Hypothalamus (tissue), 51 donors: ENCODE results near the gene GRID1.

ENCODE experiments used
- DNase-seq, 51 donors: peaks; one replicate each; lab custom pipeline; 2025; lab: John Stamatoyannopoulos, UW

GRID1 gene

DNA sequence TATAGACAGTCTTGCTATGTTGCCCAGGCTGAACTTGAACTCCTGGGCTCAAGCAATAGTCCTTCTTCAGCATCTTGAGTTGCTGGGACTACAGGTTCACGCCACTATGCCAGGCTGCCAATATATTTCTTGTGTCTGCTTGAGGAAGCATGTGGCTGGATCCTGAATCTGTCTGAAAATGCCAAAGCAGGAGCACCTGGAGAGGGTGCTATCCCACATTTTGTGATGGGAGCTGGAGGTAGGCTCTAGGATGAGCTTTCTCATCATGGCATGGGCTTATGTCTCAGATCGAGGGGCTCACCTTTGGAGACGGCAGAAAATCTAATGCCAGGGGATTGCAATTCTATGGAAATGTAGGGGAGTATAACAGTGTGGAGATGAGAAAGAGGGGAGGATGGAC, 744.2 kb downstream of the GRID1 start:
- DNase-seq, result no peak

DNA sequence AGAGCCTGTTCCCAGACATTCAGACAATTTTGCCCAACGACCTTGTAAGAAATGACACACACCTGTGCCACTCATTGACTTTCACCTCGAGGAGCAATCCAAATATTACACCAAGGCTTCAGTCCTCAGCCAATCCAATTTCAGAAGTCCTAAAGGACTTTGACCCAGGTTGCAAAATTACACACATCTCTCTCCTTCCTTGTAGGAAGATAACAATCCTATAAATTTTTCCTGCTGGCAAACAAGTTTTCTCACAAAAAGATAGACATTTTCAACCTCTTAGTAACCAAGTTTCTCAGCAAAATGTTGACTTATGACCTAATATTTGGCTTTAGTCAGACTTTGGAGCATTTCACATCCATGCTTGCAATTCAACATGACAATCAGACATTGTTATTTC, 745.0 kb downstream of the GRID1 start:
- DNase-seq, result no peak

DNA sequence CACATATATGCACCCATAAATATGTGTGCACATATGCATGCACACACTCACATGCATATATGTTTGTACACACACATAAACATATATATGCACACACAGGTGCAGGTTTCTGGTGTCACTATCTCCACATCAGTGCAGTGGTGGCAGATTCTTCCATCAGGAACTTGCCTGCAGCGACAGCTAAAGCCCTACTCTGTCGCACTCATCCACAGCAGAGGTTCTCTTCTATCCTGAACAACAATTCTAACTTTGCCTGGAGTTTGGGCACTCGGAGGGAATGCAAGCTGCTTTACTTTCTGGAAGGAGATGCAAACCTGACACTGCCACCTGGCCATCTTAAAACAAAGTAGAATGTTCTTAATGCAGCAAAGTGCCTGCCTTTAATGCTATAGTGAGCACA, 745.8 kb downstream of the GRID1 start:
- no peak for DNase-seq

DNA sequence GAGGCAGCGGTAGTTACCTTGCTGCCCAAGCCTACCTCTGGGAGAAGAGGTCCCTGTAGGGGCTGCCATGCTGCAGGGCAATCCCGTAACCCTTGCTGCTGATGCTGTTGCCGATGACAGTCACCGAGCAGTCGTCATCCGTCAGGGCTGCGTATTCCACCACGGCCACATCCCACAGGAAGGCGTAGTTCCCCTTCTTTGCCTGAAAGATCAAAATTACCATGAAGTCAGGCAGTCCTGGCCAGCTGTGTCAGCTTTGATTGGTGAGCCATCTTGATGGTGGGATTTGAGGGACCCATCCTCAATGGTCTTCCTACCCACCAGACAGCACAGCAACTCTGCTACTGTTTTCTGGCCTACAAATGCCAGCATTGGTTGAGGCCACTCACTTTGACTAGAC, 746.8 kb downstream of the GRID1 start:
- no peak for DNase-seq

DNA sequence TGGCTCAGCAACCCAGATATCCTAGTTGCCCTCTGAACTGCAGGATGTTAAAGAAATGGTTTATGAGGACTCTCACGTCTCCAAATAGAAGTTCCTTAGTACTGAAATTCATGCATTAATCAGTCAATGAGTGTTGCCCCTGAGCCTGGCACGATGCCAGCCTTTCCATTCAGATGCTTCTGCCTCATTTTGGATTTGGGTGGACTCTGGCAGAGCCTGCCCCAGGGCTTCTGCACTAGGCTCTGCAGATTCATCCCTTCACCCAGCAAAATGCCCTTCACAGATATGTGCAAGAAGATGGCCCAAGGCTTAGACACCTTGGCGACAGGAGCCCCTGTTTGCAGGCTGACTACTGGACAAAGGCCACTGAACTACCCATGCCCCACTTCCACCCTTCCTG, 747.8 kb downstream of the GRID1 start:
- DNase-seq, result no peak

DNA sequence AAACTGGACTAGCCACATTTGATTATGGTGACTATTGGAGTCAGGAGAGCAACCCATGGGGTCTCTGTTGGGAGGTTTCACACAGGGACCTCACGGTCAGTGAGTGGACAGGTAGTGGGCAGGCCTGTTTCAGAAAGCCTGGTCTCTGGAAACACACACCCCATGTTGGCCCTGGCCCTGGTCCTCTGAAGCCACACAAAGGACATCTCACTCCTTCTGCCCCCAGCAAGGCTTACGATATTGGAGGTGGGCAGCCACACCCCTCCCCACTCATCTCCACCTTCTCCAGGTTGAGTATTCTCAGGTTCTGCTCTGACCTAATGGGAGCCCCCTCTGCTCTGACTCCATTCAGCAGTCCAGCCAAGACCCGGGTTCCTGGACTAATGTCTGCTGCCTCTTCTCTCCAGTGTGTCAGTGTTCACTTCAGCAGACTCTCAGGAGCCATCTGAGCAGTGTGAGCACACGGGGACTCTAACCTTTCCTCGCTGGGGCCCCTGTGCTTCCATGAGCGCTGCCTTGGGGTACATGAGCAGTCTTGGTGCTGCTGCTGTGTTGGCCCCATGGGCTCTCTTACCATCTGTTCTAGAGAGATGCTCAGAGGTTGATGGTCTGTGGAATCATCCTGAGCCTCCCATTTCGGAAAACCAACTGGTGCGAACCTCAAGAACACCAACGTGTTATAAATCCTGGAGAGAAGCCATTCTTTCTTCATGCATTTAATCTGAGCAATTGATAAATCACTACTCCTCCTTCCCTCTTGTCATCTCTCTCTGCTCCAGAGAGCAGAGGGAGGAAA, 748.6 kb downstream of the GRID1 start:
- DNase-seq, result no peak

DNA sequence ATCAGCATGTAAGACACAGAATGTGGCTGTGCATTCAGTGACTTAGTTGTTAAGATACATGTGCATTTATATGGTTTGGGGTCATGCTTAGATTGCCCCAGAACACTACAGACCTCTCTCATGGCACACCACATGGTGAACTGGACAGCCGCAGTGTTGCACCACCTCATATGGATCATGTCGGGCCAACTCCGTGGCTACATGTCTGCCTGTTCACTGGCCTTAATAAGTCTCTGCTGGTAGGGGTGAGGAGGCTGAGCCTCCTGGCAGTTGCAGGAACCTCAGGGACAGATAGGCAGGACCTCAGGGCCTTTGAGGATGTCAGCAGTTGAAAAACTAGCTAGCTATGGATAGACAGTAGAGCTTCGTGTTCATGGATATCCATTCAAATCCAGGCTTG, 751.0 kb downstream of the GRID1 start:
- DNase-seq, result no peak

DNA sequence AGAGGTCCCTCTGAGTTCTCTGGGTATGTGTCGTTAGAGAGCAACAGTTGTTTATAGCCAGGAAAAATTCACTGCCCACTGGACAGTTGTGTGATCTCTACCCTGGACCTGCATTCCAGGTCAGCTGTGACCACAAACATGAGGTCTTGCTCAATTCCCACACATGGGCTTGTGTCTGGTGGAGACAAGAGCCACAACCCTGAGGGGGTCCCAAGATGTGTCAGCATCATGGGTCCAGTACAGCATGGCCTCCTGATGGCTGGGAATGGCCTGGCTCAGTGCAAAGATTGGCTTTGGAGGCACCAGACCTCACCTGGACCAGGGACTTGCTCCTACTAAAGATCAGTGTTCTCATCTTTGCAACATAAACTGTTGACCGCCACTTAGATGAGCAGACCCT, 751.6 kb downstream of the GRID1 start:
- DNase-seq, result no peak

DNA sequence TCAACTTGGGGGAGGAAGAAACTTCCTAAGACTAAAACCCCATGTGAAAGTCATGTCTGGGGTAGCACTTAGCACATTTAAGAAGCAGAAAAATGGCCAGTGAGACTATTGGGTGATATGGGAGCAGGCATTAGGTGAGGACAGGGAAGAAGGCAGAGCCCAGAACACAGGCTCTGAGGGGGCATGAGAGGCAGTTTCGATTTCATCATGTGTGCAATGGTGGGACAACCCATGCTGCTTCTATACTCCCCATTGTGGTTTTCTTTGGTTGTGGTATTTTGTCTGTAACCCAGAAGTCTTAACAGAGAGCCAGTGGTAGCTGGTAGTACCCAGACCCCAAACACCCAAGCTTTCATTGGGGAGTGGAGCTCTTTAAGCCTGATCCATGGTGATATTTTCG, 752.0 kb downstream of the GRID1 start:
- no peak for DNase-seq

DNA sequence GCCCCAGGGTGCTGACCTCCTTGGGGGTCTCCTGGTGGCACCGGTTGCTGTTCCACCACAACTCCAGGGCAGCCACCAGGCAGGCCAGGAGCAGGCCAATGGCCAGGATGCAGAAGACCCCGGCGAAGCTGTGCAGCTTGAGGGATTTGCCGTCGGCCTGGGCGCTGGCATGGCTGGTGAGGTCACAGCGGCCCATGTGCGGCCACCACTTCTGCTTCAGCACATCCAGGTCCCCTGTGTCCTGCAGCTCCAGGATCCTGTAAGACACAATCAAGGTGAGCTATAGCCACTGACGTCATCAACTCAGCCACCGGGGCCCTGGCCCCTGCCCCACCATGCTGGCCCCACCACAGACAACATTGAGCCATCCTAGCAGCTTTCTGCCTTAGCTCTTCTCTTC, 753.2 kb downstream of the GRID1 start:
- no peak for DNase-seq

DNA sequence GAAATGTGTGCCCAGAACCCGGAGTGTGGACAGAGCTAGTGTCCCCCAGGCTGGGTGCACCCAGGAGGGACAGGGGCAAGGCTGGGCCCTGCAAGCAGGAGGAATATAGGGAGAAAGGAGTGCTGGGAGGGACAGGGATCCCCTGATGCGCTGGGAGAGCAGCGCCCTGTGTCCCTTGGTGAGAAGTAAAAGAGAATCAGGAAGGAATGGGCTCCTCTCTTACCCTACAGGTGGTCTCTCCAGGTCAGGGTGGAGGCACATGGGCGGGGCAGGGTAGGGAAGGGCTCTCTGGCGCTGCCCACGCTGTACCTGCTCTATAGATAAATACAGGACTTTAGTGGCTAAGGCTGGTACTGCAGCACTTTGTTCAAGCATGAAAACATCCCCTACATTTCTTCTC, 753.8 kb downstream of the GRID1 start:
- no peak for DNase-seq

DNA sequence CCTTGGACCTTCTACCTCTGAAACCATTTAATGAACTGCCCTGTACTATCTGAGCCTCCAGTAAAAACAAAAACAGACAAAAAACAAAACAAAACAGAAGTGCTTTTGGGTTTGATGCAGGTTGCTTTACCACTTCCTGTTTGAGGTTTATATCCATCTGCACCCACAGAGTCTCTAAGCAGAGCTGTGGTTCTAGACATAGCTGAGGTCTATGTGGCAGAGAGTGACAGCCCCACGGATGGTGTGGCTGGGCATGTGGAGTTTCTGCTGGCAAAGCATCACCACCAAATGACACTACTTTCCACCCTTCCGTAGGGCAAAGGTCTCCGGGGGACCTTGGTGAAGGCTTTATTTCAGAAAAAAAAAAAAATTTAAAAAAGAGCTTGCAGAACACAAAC, 754.2 kb downstream of the GRID1 start:
- DNase-seq, result no peak

DNA sequence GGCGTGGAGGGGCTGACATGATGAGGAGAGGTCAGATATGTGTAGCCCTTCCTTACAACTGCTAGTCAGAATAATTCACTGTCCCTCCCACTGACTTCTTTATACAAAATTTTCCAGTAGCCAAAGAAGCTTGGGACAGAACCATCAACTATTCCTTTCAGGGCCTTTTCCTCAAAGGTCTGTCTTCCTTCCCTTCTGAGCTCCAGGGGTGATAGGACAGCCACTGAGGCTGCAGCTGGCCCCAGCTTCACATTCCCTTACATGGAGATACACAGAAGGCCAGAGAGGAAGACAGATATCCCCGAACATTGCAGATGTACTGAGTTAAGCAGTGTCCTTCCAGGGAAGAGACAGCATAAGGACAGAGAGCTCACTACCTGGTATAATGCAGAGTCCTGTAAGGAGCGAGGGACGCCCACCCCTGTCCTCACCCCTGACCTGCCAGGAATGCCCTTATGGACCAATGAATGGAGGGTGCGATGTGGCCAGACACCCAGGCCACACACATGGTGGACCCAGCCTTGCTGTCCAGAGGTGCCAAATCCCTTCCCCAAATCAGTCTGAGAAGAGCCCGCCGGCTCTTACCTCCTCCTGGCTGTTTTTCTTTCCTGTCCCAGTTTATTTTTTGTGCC, 754.7 kb downstream of the GRID1 start:
- no peak for DNase-seq

DNA sequence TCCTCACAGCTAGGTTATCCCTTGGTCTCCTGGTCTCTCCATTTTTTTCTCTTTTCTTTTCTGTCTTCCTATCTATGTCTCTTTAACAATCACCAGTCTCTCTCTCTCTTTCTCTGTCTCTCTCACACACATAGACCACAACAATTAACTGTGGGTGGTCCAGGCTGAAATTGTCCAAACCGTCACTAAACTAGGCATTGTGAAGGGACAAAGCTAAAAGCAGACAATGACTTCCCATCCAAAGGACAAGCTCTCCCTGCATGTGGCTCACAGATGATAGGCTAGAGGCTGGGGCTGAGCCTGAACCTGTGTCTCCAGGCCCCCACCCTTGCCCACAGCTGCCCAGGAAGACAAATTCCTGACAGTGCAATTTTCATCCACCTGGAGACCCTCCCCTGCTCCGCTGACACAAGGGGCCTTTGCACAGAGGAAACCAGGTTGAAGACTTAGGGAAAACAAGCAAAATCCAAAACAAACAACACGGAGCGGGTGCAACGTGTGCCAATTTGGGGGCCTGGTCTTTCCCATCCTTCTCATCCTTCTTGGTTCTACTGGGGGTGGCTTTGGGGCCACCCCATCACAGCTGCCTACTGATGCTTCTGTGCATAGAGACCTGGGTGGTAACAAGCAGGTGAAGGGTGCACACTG, 755.4 kb downstream of the GRID1 start:
- DNase-seq, result no peak

DNA sequence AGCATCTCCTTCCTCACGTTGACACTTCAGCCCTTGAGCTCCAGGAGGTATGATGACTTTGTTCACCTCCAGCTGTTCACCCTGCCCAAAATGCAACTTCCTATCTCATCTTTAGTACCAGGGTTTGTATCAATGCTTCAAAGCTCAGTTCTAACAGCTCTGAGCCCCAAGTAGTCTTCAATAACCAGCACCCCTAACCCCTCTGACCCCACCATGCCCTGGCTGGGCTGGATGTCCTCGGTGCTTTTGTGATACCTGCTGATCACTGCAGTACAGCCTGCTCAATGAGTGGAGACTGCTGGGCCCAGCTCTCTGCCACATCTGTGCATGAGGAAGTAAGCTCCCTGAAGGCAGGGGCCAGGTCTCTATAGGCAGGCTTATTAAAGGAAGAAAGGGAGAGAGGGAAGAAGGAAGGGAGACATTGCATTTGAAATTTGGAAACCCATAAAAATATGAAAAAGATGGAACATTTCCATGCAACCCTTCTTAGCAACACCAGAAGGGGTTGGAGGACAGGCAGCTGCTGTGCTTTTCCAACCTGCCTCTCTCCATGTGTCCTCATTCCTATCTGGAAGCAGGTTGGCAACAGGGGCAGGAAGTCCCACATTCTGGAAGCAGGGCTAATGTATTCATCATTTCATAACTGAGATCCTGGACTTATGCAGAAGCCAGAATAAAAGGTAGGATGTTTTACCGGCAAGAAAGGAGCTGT, 756.1 kb downstream of the GRID1 start:
- no peak for DNase-seq

DNA sequence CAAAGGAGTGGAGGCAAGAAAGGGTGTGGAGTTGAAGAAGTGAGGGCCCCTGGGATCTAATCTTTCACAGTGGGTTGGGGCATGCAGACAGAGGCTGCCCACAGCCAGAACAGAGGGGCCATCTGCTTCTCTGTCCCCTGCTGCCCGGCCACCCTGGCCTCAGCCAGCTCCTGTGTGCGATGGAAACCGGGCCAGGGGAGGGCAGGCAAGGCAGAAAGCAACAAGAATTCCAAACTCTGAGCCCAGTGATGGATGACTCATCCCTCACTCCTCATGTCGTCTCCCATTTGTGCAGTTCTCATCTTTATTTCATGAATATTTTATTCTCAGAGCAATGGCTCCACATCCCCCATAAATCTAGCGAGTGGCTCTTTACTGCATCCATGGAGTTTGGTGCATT, 757.1 kb downstream of the GRID1 start:
- peak in 1 of 51 donors; percentile 6 for DNase-seq

DNA sequence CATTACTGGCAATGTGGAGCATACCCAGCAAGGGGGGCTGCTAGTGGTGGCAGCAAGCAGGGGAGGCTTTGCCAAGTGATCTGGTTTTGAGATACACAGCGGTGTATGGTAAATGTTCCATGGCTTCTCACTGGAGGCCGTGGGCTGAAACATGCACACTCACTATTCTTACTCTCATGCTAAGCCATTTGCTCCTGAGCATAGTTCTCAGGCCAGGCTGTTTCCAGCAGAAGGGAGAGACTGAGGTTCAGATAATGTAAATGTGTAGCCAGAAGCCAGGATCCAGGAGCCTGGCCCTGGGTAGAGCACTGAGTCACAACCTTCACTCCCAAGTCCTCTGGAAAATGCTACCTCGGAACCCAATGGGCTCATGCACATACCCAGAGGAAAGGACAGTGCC, 757.9 kb downstream of the GRID1 start:
- DNase-seq, result no peak

DNA sequence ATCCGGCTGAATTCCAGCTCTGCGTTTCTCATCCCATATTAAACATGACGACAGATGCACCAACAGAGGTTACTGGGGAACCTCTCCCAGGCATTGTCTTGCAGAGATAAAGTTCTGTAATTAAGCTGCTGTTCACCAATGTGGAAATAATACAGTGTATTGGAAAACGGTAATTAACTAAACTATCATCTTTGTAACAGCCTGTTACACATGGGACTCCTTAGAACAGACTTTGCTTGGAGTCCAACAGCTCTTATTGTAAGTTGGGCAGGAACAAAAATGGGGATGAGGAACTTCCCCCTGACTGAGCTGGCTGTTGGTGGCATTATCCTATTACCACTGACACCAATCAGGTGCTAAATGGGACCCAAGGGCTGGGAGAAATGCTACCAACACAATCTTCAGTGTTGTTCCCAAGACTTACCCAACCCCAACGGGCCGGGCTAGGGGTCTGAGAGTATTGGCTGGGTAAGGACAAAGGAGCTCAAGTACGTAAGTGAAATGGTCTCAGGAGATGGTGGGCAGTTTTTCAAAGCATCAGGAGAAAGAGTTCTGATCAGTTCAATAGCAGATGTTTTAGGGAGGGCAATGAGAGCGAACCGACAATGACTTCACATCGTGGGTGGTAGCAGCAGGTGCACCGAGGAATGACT, 759.4 kb downstream of the GRID1 start:
- DNase-seq, result no peak

DNA sequence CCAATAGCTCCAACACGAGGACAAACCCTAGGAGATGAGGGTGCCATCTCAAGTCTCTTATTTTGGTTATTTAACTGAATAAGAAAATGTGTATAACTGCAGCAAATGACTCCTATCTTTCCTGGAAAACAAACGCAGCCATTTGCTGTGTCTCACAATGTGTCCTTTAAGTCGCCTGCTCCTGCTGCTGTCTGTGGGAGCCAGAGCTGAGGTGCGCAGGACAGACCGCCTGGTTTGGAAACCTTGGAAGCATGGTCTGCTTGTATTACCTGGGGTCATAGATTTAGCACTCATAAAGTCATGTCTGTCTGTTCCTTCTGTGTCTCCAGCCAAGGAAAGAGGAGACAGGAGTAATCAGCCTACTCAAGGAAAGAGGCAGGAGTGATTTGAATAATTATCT, 760.2 kb downstream of the GRID1 start:
- no peak for DNase-seq

DNA sequence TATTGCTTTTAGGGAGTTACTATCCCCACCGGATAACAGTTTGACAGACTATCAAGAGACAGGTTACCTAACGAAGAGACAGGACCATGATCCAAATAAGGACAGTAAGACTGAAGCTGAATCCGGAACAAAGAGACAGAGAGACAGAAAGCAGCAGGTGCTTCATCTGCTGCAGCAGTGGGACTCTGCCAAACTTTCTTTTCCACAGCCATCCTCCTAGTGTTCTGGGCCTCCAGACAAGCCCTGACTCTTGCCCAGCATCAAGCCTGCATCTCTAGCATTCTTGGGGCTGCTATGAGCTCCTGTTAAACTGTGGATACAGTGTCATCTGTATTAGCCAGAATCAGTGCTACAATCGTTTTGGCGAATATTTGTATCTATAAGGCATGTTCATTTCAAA, 761.7 kb downstream of the GRID1 start:
- DNase-seq, result no peak

DNA sequence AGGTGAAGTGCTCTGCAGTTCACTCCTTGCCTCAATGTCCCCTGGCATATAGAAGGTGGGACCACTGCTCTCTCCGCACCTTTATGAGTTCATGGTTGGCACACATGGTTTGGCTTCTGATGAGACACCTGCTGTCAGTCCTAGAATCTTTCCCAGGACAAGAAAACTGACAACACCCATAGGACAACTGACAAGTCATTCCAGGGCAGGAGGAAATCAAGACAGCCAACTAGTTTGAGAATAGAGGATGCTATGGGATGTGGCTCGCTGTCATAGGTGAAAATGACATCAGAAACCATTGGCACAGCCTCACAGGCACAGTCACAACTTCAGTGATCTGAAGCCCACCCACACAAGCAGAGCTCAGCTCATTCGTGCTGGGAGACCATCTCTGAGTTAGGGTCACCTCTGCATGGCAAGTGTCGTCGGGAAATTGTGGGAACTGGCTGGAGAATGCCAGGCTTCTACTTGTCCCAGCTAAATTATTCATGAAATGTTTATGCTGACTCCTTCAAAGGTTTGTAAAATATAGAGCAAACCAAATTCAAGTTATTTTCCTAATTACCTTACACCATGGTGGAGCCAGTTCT, 762.4 kb downstream of the GRID1 start:
- no peak for DNase-seq
